K562 (cell line): ENCODE results near the gene IGFALS. TPM values are rescaled to one million over a fixed set of nuclear protein-coding genes. Genes with fewer than 3 reads are reported as not detected.

Experiments
- CXXC5 ChIP-seq: fragments of 250-450 bp; sonication (Bioruptor Pico); IDR thresholded peaks from 2 replicates; pipeline ENCODE4 v1.8.0; 2022; ENCODE audit warnings: inconsistent platforms, mild to moderate bottlenecking, moderate library complexity
- E2F3 ChIP-seq: fragments of 250-450 bp; sonication (Bioruptor Pico); IDR thresholded peaks from 2 replicates; pipeline ENCODE4 v1.4.0; 2020; ENCODE audit warnings: mild to moderate bottlenecking
- EGR1 ChIP-seq: fragments of 450-650 bp; conservative IDR thresholded peaks from 2 replicates; pipeline ENCODE4 v1.6.1; 2017; ENCODE audit warnings: mild to moderate bottlenecking
- GATAD2B ChIP-seq: fragments of 450-650 bp; IDR thresholded peaks from 2 replicates; pipeline ENCODE4 v1.6.1; 2017; ENCODE audit warnings: mild to moderate bottlenecking, borderline replicate concordance
- KDM5B ChIP-seq: fragments of 200-600 bp; sonication (generic); IDR thresholded peaks from 2 replicates; pipeline ENCODE4 v1.6.1; 2012; ENCODE audit warnings: low read depth, mild to moderate bottlenecking, moderate library complexity, low read length, control low read depth, inconsistent platforms; ENCODE audit not compliant: insufficient replicate concordance
- L3MBTL2 ChIP-seq: fragments of 450-650 bp; IDR thresholded peaks from 2 replicates; pipeline ENCODE4 v1.6.1; 2016; ENCODE audit warnings: mild to moderate bottlenecking, moderate library complexity
- MNT ChIP-seq, 2 experiments: fragments of 450-650 bp; conservative IDR thresholded peaks; 2 replicates each; pipeline ENCODE4 v1.6.1; 2017; ENCODE audit warnings: mild to moderate bottlenecking in 2 of 2, moderate library complexity in 2 of 2
- NRF1 ChIP-seq, 2 experiments: fragments of 450-650 bp; IDR thresholded peaks in 1 of 2; conservative IDR thresholded peaks in 1 of 2; 2 replicates each; pipeline ENCODE4 v1.6.1; 2014; ENCODE audit warnings: mild to moderate bottlenecking in 2 of 2
- PHB2 ChIP-seq: fragments of 450-650 bp; IDR thresholded peaks from 2 replicates; pipeline ENCODE4 v1.6.1; 2017; ENCODE audit warnings: low read depth
- SAP30 ChIP-seq: fragments of 200-600 bp; sonication (generic); IDR thresholded peaks from 2 replicates; pipeline ENCODE4 v1.6.1; 2012; ENCODE audit warnings: borderline replicate concordance, low read depth, mild to moderate bottlenecking, moderate library complexity, low read length, control low read depth, inconsistent platforms; ENCODE audit not compliant: insufficient read depth, poor library complexity, severe bottlenecking
- SIN3B ChIP-seq: fragments of 450-650 bp; IDR thresholded peaks from 2 replicates; pipeline ENCODE4 v1.6.1; 2017; ENCODE audit warnings: low read depth, mild to moderate bottlenecking, moderate library complexity
- SMARCA5 ChIP-seq: fragments of 450-650 bp; IDR thresholded peaks from 2 replicates; pipeline ENCODE4 v1.6.1; 2016
- TBP ChIP-seq: optimal IDR thresholded peaks from 2 replicates; pipeline ENCODE3; 2011; ENCODE audit warnings: low read depth, low read length, improper control_type of control experiment
- TOE1 ChIP-seq, 2 experiments: fragments of 450-650 bp in 1 of 2; sonication (generic) in 1 of 2; formaldehyde crosslinking in 1 of 2; IDR thresholded peaks; 2 replicates each; pipeline versions ENCODE4 v1.7.1 to v1.8.0; 2016 to 2022; ENCODE audit warnings: borderline replicate concordance in 2 of 2, mild to moderate bottlenecking in 2 of 2, antibody characterized with exemption in 1 of 2, inconsistent platforms in 1 of 2, low read depth in 1 of 2, missing genetic modification reagents in 1 of 2, moderate library complexity in 1 of 2
- YY1 ChIP-seq, 3 experiments: IDR thresholded peaks; 2 replicates each; pipeline ENCODE4 v1.6.1; 2011; ENCODE audit warnings: low read length in 2 of 3, mild to moderate bottlenecking in 2 of 3, moderate library complexity in 2 of 3, borderline replicate concordance in 1 of 3, control low read depth in 1 of 3, low read depth in 1 of 3; ENCODE audit not compliant: insufficient read depth in 3 of 3, insufficient replicate concordance in 2 of 3, control insufficient read depth in 1 of 3, insufficient read length in 1 of 3; ENCODE audit errors: extremely low read depth in 1 of 3
- ZNF77 ChIP-seq: fragments of 250-450 bp; sonication (Bioruptor Pico); IDR thresholded peaks from 2 replicates; pipeline ENCODE4 v1.5.0; 2020
- polyA plus RNA-seq, 8 experiments: library from polyadenylated mRNA; depleted of rRNA in 4 of 8; stranded (reverse) in 5 of 8; unstranded in 3 of 8; fragments of >200 nt; fragmentation: Nextera tagmentation in 2 of 8; fragmentation: Illumina TruSeq in 1 of 8; extraction: Ambion mirVana in 2 of 8; extraction: Trizol in 1 of 8; gene quantifications; 2 replicates each; pipeline versions ENCODE4 v1.2.1 to v1.2.3, GENCODE V29; 2011 to 2014; ENCODE audit warnings: inconsistent platforms in 1 of 8, missing spikeins in 1 of 8
- total RNA-seq, 7 experiments: library from RNA; depleted of rRNA in 6 of 7; stranded (reverse); fragments of >200 nt in 6 of 7; fragmentation: Illumina TruSeq in 2 of 7; extraction: Trizol in 2 of 7; gene quantifications; 2 replicates each; pipeline versions ENCODE4 v1.2.1 to v1.2.3, GENCODE V29; 2011 to 2021; ENCODE audit warnings: low replicate concordance in 1 of 7
- TF ChIP-seq, protein P1 (sequence below): sonication (generic); formaldehyde crosslinking; IDR thresholded peaks from 2 replicates; pipeline ENCODE4 v1.8.0; 2022; ENCODE audit warnings: mild to moderate bottlenecking, missing genetic modification reagents

Gene IGFALS
- total and polyA plus RNA-seq, 9 of the 15 experiments (the other 6 are each of a cell fraction or from before 2014, with no cell fraction given), result not detected

GRCh38 chr16:1771188-1771863 is 22.2 kb downstream of the IGFALS start, which contains the start of gene NME3 (continued):
- TF ChIP-seq, protein P1, sequence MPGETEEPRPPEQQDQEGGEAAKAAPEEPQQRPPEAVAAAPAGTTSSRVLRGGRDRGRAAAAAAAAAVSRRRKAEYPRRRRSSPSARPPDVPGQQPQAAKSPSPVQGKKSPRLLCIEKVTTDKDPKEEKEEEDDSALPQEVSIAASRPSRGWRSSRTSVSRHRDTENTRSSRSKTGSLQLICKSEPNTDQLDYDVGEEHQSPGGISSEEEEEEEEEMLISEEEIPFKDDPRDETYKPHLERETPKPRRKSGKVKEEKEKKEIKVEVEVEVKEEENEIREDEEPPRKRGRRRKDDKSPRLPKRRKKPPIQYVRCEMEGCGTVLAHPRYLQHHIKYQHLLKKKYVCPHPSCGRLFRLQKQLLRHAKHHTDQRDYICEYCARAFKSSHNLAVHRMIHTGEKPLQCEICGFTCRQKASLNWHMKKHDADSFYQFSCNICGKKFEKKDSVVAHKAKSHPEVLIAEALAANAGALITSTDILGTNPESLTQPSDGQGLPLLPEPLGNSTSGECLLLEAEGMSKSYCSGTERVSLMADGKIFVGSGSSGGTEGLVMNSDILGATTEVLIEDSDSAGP (CRISPR knock-in tag), result peak; percentile 86
- no peak for TF ChIP-seq SMARCA5
- peak in 1 of 2 experiments; percentile 36; a peak in 1 of 4 replicates for TF ChIP-seq MNT (conservative IDR thresholded peaks at IDR 0.05)
- no peak for TF ChIP-seq E2F3 (CRISPR knock-in tag)
- peak; percentile 65; the same call in 1 of the 2 replicates for TF ChIP-seq SIN3B
- peak; percentile 39 for TF ChIP-seq TBP
- no peak for TF ChIP-seq PHB2
- TF ChIP-seq NRF1 (conservative IDR thresholded peaks at IDR 0.05 in 1 of 2, IDR thresholded peaks at IDR 0.05 in 1 of 2), result peak in 1 of 2 experiments; percentile 21; a peak in 1 of 4 replicates
- peak; percentile 44; the same call in 1 of the 2 replicates for TF ChIP-seq CXXC5 (CRISPR knock-in tag)
- TF ChIP-seq SAP30, result peak; percentile 51
- no peak for TF ChIP-seq L3MBTL2
- TF ChIP-seq KDM5B, result peak; percentile 38
- TF ChIP-seq TOE1 (IDR thresholded peaks at IDR 0.05; ENCODE audit: borderline replicate concordance), result peak; percentile 55; the same call in 1 of the 2 replicates
- no peak for TF ChIP-seq TOE1 (CRISPR knock-in tag; IDR thresholded peaks at IDR 0.05; ENCODE audit: borderline replicate concordance, low read depth)
- TF ChIP-seq EGR1, result peak; percentile 77
- peak; percentile 69; the same call in 1 of the 2 replicates for TF ChIP-seq GATAD2B
- TF ChIP-seq YY1 (IDR thresholded peaks at IDR 0.05; ENCODE audit: borderline replicate concordance in 1 of 3, control insufficient read depth in 1 of 3, extremely low read depth in 1 of 3, insufficient read depth in 3 of 3, insufficient read length in 1 of 3, insufficient replicate concordance in 2 of 3, low read depth in 1 of 3, low read length in 2 of 3), result peak in 2 of 3 experiments; percentile 71 to 84
- no peak for TF ChIP-seq ZNF77 (CRISPR knock-in tag)
